HG03025 (cell line): ENCODE results near the gene SCAMP1.

Source experiments
- ATAC-seq: cut with Tn5 transposase; IDR thresholded peaks from one replicate; pipeline ENCODE4 v1.9.1; 2021; ENCODE audit warnings: mild to moderate bottlenecking, moderate library complexity; ENCODE audit not compliant: unreplicated experiment, low FRiP score

Gene SCAMP1

DNA sequence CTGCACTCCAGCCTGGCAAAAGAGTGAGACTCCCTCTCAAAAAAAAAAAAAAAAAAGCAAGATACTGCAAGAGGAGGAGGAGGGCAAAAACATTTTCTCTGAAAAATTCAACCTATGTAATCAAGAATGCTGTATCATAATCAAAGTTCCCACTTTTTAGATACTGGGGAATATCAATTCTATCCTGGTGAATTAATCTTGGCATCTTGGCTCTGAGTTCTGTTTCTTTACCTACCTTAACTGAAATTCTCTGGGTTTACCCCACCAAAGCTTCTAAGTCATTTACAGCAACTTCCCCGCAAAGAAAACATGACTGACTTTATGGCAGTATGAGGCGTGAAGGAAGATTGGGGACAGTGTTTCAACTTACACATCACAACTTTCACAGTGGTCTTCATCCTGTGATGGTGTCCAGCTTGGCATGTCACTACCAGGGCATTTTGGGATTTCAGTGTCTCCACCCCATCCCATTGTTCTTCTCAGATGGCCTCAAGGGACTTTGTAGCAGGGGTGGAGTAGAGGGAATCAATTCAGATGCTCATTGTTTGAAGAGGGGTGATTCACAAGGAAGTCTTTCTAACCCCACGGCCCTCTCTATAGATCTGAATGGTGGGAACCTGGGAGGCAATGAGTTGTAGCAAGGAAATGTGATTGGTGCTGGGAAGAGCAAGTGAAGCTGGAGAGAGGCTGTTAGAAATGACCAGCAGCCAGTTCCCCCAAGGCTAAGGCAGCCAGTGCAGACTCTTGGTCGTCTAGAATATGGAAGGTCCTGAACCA lies 130.5 kb downstream of the SCAMP1 start:
- ATAC-seq = no peak

DNA sequence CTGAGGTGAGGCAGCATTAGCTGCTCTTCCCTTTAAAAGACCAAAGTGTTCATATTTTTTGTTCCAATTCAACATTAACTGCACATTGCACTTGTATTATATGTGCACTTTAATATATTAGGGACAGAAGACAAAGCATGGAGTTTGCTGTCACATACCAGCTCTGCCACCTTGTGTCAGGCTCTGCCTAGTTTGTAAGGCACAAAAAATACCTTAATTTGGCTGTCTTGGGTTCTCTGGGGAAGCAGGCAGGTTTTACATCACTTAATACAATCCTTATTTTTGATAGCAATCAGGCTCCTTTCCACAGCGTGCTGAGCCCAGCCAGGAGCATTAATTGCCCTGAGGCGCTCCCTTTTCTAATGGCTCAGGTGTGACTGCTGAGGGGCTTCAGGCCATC lies 131.8 kb downstream of the SCAMP1 start:
- ATAC-seq = no peak

- no peak for ATAC-seq
These were observed 132.2 kb downstream of the SCAMP1 start for GRCh38 chr5:78492650-78493049.

- ATAC-seq = no peak
These were observed 135.4 kb downstream of the SCAMP1 start for GRCh38 chr5:78495800-78496199.

DNA sequence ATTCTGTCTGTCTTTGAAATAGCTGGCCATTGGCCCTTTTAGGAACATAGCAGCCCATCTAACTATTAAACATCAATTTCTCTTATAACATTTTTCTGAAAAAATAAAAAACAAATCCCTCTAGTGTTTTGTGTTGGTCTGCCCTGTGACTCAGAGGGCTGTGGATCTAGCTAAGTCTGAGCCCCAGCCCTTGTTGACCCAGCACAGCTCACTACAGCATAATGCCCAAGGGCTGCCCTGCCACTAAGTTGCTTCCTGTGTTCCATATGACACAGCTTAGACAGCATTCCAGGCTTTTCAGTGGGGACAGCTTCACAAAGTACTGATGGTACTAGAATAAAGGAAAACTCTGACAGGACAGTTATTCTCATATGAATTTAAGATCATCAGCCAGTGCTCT lies 136.0 kb downstream of the SCAMP1 start:
- no peak for ATAC-seq

DNA sequence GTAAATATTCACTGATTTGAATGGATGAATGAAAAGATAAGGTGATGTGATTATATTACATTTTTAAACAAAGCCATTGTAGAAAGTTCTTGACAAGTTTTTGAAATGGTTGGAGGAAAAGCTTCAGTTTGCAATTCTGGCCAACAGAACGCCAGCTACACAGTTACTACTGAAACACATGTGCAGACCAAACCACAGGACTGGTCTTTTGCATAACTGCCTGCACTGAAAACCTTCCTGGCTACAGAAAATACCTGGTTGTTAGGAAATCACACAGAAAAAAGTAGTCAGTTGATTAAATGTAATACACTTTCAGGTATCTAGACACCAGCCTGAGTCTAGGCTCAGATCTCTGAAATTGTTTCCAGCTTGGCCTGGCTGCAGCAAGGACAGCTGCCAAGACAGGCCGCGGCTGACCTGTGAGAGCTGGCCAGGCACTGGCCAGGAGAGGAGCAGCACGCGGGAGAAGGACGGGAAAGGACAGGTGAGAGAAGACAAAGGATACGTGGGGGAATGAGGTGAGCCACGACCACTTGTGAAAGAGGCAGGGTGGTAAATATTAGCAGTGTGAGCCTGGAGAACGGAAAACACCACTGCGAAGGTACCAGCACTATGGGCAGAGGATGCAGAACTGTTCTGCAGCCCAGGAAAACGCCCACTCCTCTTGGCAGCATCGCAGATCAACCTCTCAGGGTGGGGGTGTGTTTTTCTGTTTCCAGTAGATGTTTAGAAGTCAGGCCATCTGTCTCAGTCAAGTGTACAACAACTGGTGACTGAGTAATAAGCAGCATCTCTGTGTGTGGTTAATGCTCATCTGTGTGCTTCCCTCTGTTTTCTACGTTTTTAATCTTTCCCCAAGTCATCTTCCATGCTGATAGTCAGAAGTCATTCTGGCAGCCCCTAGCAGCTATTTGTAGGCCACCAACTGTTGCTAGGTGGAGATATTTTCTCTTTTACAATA lies 137.4 kb downstream of the SCAMP1 start:
- no peak for ATAC-seq

DNA sequence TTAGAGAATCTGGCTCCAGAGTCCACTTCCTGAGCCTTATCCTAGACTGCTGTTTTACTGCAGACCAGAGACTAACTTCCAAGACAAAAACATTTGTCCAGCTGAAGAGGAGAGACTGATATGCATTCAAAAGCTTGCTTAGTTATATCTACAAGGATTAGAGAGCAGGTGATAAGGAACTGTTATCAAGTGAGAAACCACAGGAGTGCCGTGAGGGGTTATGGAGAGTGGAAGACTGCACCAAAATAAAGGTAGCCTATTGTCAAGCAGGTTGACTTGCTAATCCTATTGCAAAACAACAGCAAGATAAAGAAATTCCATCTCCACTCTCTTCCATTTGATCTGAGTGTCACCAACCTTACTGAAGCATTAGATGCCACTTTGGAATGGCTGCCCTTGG lies 139.1 kb downstream of the SCAMP1 start:
- no peak for ATAC-seq

DNA sequence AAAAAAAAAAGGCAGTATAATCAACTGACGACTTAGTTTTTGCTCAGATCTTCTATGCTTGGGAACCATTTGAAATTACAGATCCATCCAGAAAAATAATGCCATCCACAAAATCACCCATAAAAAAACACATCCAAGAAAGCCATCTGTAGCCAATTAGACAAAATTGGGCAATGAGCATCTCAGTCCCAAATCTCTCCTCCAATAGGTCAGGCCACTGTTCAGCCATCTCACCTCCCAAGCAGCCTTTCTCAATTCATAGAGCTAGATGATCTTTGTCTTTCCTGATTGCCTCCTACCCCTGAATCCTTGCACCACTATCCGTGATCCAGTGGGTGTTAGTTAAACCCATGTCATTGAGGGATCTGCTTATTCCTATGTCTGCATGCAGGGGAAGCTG lies 139.6 kb downstream of the SCAMP1 start:
- ATAC-seq = no peak

DNA sequence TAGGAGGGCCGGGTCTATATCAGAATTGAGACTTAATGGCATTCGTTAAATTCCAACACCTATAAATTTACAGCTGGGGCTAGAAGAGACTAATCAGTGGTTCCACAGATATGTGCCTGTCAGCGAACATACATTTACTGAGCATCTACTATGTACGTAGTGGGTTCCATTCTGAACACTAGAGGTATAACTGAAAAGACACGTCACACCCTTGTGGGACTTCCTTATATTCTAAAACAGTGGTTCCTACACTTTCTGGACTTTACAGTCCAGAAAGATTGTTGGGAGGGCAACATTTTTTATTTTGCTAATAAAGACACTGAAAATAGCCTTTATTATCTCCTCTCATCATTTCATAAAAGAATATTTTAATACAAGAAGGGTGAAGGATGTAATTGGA lies 140.5 kb downstream of the SCAMP1 start:
- ATAC-seq = no peak

GRCh38 chr5:78501411-78502352 lies 141.3 kb downstream of the SCAMP1 start:
- no peak for ATAC-seq

- no peak for ATAC-seq
These were observed 143.7 kb downstream of the SCAMP1 start for GRCh38 chr5:78503958-78504653.

DNA sequence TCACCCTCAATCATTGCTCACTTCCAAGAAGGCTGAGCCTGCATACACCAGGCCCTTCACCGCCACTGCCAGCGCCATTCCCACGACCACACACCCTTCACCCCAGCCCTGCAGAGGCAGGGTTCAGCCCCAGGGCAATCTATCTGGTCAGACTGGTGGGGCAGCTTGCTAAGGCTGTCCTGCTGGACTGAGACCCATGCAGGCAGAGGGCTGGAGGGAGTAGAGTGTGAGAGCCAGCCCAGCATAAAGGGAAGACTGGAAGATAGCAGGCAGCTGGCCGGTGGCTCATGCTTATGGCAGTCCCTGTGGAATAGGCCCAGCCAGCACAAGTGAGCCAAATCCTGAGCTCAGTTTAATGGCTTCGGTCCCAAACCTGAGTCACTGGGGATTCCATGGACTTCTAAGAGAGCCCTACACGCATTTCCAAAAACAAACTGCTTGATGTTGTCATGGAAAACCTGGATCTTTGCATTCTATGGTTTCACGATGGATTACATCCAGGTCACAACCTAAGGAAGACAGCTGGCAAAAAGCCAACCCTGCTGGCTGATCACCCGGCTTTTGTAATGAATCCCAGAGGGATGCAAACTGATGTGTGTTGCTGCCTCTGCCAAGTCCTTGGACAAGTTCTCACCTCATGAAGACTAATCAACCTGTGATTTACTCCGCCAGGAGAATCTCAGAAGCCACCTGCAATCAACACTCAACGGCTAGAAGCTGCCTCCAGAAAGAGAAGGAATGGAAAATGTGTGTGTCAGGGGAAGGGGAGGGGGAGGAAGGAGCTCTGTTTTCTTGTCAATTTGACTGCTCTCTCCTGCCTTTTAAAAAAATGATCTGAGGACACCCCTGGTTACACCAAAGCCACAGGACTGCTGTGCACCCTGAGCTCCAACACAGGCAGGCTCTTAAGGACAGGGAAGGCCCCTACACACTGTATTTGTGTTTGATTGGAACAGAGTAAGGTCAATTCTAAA lies 144.6 kb downstream of the SCAMP1 start:
- no peak for ATAC-seq

DNA sequence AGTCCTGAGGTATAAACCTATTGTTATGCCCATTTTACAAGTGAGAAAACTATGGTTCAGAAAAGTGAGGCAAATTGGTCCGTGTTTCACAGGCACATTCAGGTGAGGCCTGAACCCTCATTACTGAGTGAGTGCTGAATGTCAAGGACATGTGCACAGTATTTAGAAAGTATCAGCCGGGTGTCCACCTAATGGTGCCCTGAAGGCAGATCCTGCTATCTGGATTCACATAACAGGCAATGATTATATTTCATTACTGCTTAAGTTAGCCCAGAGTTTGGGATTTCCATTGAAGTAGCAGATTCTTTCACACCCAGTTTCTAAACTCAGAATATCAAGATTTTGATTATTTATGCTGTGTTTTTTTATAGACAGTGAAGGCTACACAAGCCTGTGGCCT lies 145.4 kb downstream of the SCAMP1 start:
- ATAC-seq = no peak

DNA sequence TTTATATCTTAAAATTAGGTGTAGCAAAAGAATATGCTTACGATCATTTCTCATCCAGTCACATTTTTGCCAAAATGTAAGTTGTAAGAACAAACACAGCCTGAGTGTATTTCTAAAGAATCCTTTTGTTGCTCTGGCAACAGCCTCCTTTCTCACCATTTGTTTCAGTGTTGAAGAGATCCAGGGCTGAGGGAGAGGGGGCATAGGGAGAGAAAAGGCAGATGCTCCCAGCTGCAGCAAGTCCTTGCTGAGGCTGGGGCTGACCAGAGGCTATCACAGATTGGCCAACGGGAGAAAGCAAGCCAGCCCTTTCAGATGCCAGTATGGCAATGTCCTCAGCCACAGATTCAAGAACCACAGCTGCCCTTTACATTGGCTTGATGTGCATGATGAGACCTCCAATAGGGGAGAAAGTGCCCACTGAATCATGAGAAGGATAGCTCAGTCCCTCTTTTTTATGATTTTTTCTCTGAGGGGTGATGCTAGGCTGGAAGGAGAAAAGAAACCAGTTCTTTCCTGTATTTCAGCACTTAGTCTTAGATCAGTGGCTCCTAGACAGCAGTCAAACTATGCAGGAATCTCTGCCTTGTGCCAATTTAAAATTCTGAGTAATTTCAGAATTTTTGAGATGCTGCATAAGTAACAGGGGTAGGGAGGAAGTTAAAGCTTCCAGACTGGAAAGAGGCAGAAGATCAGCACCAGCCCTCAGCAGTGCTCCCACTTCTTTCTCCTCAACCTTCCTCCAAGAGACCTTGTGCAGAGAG lies 146.0 kb downstream of the SCAMP1 start:
- no peak for ATAC-seq

GRCh38 chr5:78507531-78507930 lies 147.1 kb downstream of the SCAMP1 start:
- ATAC-seq = no peak

DNA sequence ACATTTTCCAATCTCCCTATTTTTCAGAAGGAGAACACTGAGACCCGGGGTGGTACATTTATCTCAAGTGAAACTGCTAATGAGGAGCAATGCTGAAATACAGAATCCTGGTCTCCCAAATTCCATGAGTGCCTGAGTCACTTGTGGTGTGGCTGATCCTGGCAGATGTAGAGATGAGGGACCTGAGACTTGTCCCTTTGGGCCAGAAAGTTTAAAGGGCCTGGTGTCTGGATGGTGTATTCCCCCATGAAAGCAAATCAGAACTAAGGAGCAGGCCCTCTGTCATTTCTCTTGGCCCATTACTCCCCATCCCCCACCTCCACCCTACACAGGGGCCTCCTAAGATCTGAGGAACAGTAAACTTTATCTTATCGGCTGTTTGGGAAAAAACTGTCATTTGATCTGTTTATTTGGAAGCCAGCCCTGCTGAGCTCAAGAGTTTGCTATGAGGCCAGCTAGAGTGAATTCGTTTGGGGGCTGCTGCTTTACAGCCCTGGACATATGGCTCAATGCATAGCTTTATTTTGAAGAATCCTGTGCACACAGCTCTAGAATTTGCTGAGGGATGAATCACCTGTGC lies 147.9 kb downstream of the SCAMP1 start:
- ATAC-seq = no peak

GRCh38 chr5:78509145-78509865 lies 148.9 kb downstream of the SCAMP1 start:
- ATAC-seq = no peak
